CD4-positive, alpha-beta T cell treated with Interleukin-6 at 100 ng/mL for 8 hours (primary cell): Measurements from ENCODE around the gene TRIM28.

ENCODE experiments used
- DNase-seq: peaks from one replicate; pipeline ENCODE4 v3.0.0-alpha.2; 2020; ENCODE audit warnings: mixed read lengths, low spot score

The TRIM28 gene

GRCh38 chr19:58549664-58550361 lies 5.9 kb downstream of the TRIM28 start:
- no peak for DNase-seq

- DNase-seq, result no peak
Measured at GRCh38 chr19:58550362-58551122, 6.7 kb downstream of the TRIM28 start.

- no peak for DNase-seq
Measured at GRCh38 chr19:58551123-58551497, 7.2 kb downstream of the TRIM28 start.

GRCh38 chr19:58551577-58552471 lies 8.0 kb downstream of the TRIM28 start:
- no peak for DNase-seq

GRCh38 chr19:58552655-58553054 lies 8.8 kb downstream of the TRIM28 start:
- no peak for DNase-seq

- DNase-seq, result no peak
Measured at GRCh38 chr19:58553799-58554493, 10.1 kb downstream of the TRIM28 start.

- peak; percentile 95 for DNase-seq
Measured at GRCh38 chr19:58554494-58555368, 10.9 kb downstream of the TRIM28 start, which contains the start of gene CHMP2A. CHMP2A (minus strand) TSS chr19:58555105; CDS start chr19:58554212, 893 bp downstream.

- DNase-seq, result no peak
Measured at GRCh38 chr19:58555369-58555885, 11.6 kb downstream of the TRIM28 start.

- no peak for DNase-seq
Measured at GRCh38 chr19:58555920-58556621, 12.2 kb downstream of the TRIM28 start.

GRCh38 chr19:58556622-58557220 lies 12.9 kb downstream of the TRIM28 start:
- no peak for DNase-seq

- DNase-seq, result no peak
Measured at GRCh38 chr19:58557221-58558065, 13.6 kb downstream of the TRIM28 start.

- peak; percentile 32 for DNase-seq
Measured at GRCh38 chr19:58558066-58558622, 14.3 kb downstream of the TRIM28 start, which contains the start of gene UBE2M. UBE2M (minus strand) TSS chr19:58558611; CDS start chr19:58558381, 230 bp downstream.

GRCh38 chr19:58558623-58559274 lies 14.9 kb downstream of the TRIM28 start:
- peak; percentile 100 for DNase-seq

- DNase-seq, result peak; percentile 48
Measured at GRCh38 chr19:58559275-58560006, 15.6 kb downstream of the TRIM28 start.

GRCh38 chr19:58560007-58560887 lies 16.4 kb downstream of the TRIM28 start:
- no peak for DNase-seq

- DNase-seq, result no peak
Measured at GRCh38 chr19:58560921-58561320, 17.1 kb downstream of the TRIM28 start.
